ENCODE measurements around the gene RFX2.

GRCh38 chr19:6099033-6099432, 11.3 kb downstream of the RFX2 start:
- TF ChIP-seq CTCF (IDR thresholded peaks at IDR 0.05): no peak
- no peak for TF ChIP-seq POLR2A (IDR thresholded peaks at IDR 0.05)
